Limb (tissue), 2 donors: Measurements from ENCODE around the gene SMIM24.

Experiments
- DNase-seq, 2 donors: peaks; one replicate each; pipeline ENCODE4 v3.0.0-alpha.2; 2016; ENCODE audit errors: extremely low spot score in 2 of 2

SMIM24 gene

DNA sequence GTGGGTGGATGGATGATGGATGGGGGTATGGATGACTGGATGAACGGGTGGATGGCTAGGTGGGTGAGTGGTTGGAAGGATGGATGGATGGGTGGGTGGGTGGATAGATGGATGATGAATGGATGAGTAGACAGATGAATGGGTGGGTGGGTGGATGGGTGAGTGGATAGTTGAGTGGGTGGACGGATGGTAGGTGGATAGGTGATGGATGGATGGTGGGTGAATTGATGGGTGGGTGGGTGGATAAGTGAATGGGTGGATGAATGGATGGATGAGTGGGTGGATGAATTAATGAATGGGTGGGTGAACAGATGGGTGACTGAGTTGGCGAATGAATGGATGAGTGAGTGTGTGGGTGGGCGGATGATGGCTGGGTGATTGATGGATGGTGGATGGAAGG is 4.9 kb downstream of the SMIM24 start:
- no peak for DNase-seq

DNA sequence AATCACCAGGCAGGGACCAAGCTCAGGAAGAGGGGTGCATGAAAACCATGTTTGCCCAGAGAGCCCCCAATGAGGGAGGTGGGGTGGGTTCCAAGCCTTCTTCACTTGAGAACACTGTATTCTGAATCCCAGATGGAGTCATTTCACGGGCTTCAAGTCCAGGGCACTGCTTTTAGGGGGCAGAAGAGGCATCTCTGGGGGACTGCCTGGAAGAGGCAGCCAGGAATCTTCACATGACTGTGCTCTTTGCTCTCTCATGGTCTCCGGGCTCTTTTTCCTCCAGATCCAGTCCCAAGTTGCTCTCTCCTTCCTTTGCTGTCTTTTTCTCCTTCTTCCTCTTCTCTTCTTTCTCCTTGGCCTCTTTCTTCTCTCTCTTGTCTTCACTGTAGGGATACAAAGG is 5.7 kb downstream of the SMIM24 start:
- no peak for DNase-seq

GRCh38 chr19:3474010-3474409 is 6.3 kb downstream of the SMIM24 start:
- no peak for DNase-seq

DNA sequence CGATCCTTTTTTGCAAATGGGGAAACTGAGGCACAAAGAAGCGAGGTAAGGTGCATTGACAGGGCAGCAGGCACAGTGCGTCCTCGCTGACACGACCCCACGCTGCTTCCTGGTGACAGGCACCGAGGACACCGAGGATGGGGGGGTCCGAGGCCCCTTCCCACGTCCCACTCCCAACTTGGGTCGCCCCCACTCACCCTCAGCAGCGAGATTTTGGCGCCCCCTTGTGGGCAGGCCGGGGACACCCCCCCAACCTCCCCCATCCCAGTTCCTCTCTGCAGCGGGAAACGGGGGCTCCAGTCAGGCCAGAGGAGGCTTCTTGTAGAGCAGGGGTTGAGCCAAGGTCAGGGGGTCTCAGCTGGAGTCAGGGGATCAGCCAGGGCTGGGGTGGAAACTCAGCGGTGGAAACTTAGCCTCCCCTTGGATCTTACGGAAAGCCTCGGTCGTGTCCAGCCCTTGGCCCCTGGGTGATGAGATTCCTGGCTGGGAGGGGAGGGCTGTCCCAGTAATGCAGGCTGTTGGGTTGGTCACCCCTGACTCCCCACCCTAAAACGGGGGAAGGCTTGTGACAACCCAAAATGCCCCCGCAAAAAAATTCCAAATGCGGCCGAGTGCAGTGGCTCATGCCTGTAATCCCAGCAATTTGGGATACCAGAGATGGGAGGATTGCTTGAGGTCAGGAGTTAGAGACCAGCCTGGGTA is 8.2 kb downstream of the SMIM24 start:
- peak in 1 of 2 donors; percentile 75 for DNase-seq

- DNase-seq: no peak
These were observed 9.7 kb downstream of the SMIM24 start for GRCh38 chr19:3470500-3471128.

DNA sequence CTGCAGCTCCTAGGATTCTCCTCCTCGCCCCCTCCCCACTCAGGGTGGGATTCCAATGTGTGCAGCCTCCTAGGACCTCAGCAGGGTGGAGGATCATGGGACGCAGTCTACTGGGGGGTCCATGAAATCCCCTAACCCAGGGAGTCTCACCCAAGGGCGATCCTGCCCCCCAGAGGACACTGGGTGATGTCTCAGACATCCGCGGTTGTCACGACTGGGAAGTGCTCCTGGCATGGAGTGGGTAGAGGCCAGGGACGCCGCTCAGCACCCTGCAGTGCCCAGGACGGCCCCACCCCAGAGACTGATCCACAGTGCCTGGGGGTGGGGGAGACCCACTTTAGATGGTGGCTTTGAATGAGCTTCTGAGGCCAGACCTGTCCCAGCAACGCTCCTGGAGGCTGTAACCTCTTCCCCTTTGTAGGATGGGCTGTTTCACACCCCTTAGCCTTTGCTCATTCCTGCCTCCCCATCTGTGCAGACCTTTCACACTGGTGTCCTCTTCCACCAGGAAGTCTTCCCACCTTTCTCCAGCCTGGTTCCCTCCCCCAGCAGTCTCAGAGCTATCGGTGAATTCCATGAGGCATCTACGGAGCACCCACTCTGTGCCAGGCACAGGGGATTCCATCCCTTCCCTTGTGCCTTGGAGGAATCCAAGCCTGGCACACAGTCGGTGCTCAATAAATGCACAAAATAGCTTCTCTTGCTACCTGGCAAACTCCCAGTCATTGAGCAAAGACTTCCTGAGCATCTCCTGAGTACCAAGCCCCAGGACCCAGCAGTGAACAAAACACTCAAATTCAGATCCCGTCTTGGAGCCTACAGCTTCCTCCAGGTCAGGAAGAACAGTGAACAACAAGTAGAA is 10.5 kb downstream of the SMIM24 start:
- no peak for DNase-seq

- DNase-seq: no peak
These were observed 12.1 kb downstream of the SMIM24 start for GRCh38 chr19:3468211-3468610.

DNA sequence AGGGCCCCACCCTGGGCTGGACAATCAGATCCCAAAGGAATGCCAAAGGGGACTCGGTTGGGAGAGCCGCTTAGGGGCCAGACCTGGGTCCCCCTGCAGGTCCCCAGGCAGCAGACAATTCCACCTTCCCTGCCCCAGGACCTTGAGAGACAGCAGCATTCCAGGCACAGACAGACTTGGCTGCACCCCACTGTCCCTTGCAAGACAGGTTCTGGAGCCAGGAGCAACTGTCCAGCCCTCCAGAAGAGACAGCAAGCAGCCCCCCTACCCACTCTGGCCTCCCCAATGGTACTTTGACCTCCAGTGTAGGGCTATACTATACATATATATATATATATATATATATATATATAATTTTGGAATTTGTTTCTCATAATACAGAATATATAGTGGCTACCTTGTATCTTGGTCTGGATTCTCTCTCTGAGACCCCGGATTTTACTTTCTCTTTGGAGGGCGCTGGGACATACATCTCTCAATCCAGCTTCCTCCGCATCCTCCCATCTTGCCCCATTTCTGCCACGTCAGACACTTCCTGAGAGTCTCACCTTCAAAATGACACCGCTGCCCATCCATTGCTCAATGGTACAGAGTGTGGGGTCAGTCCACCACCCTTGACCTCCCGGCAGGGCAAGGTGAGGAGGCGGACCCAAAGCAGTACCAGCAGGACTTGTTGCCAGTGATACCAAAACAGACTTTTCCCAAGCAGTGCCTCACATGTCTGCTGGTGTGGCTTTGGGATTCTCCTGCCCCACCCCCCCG is 12.7 kb downstream of the SMIM24 start:
- no peak for DNase-seq

GRCh38 chr19:3466635-3467034 is 13.7 kb downstream of the SMIM24 start:
- DNase-seq: no peak

- DNase-seq: no peak
These were observed 14.8 kb downstream of the SMIM24 start for GRCh38 chr19:3465552-3465951.

DNA sequence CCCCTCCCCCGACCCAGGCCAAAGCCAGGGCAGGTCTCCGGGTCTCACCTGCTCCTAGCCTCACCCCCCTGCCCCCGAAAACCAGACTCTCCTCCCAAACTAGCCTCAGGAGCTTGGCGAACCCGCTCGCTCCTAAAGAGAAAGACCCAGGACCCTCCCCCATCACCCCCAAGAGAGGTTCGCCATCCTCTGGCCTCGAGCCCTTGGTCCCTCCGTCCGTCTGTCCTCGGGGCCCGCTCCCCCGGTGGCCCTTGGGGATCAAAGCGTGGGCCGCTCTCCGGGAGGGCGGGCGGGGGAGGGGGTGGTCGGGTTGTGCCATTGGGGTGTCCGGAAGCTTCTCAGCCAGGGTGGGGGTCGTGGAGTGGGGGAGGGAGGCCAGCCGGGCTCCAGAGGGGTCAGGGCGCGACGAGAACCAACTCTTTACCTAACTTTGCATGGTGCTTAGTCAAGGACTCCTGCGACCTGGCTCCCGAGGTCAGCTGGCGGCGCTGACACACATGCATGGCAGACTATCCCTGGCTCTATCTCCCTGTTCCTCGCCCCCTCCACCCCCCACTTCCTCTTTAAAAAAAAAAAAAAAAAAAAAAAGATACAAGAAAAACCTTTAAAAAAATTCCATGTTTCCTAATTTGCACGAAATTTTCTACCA is 15.6 kb downstream of the SMIM24 start:
- no peak for DNase-seq

DNA sequence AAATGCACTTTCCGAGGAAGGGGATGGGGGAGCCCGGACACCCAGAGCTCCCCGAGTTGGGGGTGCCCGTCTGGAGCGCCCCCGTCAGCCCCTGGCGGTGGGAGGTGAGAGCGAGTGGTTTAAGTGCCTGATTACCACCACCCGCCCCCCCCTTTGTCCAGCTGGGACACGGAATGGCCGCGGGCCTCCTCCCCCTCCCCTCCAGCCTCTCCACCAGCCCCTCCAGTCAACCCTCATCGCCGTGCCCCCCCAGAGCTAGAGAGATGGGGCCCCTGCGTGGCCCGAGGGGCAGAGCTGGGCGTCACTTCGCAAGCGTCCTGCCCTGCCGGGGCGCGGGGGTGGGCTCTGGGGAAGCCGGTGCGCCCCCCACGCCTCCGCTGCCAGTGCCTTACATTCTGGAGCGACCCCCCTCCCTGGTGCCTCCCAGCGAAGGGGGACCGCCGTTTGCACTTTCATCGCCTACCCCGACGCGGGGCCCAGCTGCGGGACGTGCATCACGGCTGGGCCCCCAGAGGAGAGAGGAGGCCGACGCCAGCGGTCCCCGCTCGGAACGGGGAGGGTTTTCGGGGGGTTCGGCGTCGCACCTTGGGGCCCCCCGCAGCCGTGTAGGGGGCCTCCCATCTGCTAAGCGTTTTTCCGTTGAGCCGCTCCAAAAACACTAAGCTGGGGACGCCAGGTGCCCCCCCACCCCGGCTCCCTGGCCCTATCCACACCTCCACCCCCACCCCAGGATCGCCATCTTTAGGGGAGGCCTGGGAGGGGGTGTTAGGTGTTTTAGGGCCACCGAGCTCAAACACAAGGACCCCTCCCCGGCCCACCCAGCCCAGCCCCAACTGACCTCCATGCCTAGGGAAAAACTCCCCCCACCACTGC is 16.4 kb downstream of the SMIM24 start:
- DNase-seq: peak in 1 of 2 donors; percentile 66

- no peak for DNase-seq
These were observed 17.2 kb downstream of the SMIM24 start for GRCh38 chr19:3462991-3463713.

DNA sequence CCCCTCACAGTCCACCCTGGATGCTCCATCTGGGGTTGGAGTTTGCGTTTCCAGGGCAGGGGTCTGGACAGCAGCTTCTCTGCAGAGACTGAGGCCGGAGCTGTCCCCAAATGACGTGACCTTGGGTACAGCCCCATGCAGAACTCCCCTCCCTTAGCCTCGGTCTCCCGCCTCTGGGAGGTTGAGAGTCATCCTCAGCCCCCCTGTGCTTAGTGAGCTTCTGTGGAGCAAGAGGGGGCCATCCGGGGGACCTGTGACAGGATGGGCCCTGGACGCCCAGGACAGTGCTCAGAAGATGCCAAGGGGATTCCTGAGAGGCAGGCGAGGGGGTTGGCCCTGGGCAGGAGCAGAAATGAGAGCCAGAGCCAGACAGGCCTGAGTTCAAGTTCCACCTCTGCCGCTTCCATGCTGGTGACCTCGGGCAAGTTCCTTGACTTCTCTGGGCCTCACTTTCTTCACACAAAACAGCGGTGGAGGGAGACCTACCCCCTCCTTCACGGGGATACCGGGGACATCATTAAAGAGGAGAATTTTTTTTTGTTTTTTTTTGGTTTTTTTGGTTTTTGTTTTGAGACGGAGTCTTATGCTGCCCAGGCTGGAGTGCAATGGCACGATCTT is 20.3 kb downstream of the SMIM24 start:
- no peak for DNase-seq

DNA sequence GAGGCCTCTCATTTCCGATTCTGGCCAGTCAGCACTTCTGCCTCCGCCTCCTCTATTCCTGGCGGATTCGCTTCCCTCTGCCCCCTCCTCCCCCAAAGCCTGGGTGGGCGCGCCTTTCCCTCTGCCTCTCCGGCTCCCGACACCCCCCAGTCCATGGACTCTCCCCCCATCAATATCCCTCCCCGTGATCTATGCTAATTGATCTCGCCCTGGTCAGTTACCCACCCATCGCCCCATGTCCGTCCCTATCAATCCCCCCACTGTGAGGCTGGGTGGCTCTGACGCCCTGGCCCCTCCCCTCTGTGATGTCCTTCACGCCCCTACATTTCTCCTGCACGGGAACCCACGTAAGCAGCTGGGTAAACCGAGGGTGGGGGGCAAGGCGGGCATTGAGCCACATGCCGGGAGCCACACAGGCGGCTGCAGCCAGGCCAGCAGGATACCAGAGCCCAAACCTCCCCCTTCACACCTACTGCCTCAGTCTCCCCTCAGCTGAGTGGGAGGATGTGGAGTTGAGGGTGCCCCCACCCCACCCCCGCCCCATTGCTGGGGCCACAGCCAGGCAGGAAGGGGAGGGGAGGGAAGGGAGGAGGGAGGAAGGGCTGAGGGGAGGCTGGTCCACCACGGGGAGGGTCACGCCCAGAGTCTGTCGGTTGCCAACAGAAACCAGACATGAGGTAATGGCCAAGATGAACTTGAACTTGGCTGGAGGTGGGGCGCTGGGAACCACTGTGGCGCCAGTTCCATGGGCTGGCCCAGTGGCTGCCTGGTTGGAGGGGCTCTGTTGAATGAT is 21.0 kb downstream of the SMIM24 start:
- peak; percentile 88 to 91 for DNase-seq

DNA sequence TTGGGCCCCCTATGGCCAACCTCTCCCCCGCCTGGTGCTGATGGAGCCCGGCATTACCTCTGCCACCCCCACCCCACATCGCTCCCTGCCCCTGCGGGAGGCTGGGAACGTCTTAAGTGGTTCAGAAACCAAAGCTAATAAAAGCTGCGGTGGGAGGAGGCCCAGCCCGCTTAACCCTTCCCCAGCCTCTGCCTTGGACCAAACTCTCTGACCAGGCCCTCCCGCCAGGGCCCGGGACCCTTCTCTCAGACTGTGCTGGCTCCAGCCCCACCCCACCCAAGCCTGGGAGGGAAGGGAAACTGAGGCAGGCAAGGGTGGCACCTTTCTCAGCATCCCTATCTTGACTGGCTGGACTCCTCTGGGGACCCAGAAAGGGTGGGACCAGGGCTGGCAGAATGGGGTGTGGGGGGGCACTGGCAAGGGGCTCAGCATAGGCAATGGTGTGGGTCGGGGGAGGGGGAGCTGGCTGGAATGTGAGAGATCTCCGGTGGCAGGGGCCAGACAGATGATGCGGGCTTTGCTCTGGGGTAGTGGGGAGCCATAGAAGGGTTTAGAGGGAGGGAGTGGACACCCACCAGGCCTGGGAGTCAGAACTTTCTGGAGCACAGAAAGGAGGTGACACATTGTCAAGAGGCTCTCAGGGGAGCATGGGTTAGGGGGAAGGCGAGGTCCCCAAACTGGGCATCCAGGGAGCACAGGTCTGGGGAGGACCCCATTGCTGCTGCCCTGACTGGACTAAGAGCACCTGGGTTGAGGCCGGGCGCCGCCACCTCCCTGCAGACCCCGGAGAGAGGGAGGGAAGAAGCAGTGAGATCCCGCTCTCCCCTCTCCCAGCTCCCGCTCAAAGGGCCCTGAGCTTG is 21.9 kb downstream of the SMIM24 start:
- DNase-seq: peak; percentile 34 to 73

DNA sequence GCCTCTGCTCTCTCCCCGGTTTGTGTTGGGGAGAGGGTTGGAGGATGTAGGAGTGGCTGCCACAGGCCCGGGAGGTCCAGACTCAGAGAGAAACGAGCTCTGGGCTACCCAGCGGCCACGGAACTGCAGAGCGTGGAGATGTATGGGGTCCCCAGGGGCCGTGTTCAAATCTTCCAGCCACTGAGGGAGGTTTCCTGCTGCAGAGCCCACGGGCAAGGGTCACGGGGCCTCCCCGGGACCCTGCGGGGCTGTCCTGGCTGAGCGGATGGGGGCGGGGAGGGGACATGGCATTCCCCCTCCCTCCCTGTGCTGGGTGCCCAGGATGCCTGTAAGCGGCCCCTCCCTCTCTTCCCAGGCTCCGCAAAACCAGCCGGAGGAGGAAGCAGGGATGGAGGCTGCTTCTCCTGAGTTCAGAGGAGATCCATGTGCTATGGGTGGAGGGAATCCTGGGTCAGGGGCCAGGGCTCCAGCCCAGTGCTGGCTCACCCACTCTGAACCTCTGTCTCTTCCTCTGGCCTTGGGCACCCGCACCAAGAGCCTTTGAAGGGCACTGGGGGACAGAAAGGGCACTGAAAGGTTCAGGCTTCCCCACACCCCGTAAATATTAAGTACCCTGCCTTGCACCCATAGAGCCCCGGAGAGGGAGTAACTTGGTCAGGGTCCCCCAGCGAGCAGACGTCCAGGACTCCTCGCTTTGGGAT is 22.6 kb downstream of the SMIM24 start:
- DNase-seq: peak in 1 of 2 donors; percentile 38
